Middle frontal gyrus (tissue), 1 donor: ENCODE results near the gene SPSB1.

Experiments used
- DNase-seq: peaks from one replicate; pipeline ENCODE4 v3.0.0-alpha.2; 2015; ENCODE audit warnings: low spot score; ENCODE audit errors: extremely low spot score

SPSB1 gene

GRCh38 chr1:9417695-9418094 is 125.0 kb downstream of the SPSB1 start:
- DNase-seq, result no peak

DNA sequence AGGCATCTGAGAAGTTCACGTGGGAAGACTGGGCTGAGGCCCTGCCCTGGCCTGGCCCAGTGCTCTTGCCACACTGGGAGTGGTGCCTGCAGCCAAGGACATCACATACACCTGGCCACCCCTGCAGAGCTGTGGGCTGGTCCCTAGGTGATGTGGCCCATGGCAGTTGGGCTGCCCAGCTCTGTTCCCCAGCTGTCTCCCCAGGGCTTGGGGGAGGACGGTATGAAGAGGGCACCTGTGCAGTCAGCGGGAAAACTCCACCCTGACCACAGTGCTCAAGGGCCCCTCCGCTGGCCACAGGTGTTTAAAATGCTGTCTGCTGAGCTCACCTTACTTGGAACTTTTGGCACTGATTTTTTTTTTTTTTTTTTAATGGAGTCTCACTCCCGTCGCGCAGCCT is 126.2 kb downstream of the SPSB1 start:
- DNase-seq, result no peak
